Measurements from ENCODE around the gene NXT1.
A peak's percentile ranks its signal among the peaks of the same experiment; 100 is the strongest.

Gene NXT1

GRCh38 chr20:23350196-23350903 is at the start of gene NXT1:
NXT1 (plus strand) TSS chr20:23350791; CDS start chr20:23354042, 3,251 bp downstream.
- H3K27ac ChIP-seq (ENCODE audit: low read depth, low read length, poor library complexity, severe bottlenecking): peak within 1 kb of the TSS; percentile 84
- H3F3A ChIP-seq (ENCODE audit: insufficient read depth, low read length): no peaks in the 10 kb centered on the region
- H3K9me3 ChIP-seq (ENCODE audit: low read length): no peaks in the 10 kb centered on the region
- H4K20me1 ChIP-seq (ENCODE audit: insufficient read depth, low read length): no peaks in the 10 kb centered on the region
- H2AFZ ChIP-seq (ENCODE audit: low read length): no peak within 1 kb of the TSS
- H3K79me2 ChIP-seq (ENCODE audit: insufficient read depth, low read length): peaks cover 23% of the 10 kb centered on the region
- H3K9me2 ChIP-seq (ENCODE audit: low read depth, low read length): no peaks in the 10 kb centered on the region
- peak within 1 kb of the TSS; percentile 93 for H3K4me3 ChIP-seq (ENCODE audit: low read depth, low read length, poor library complexity, severe bottlenecking)
- peak within 1 kb of the TSS; percentile 82 for H3K4me2 ChIP-seq (ENCODE audit: low read length)
- H3K4me1 ChIP-seq (ENCODE audit: insufficient read depth, low read length, severe bottlenecking): peaks cover 23% of the 10 kb centered on the region
- peak within 1 kb of the TSS; percentile 99 for H3K9ac ChIP-seq (ENCODE audit: low read length)
- no peak for TF ChIP-seq CTCF (IDR thresholded peaks at IDR 0.05; ENCODE audit: low read length)
- TF ChIP-seq EZH2 (IDR thresholded peaks at IDR 0.05; ENCODE audit: borderline replicate concordance, low read length): no peak
- peaks cover 20% of the 10 kb centered on the region for H3K36me3 ChIP-seq (ENCODE audit: insufficient read depth, low read length)
- H3K27me3 ChIP-seq (ENCODE audit: insufficient read depth, low read length): no peaks in the 10 kb centered on the region

GRCh38 chr20:23301436-23302050 is 49.0 kb upstream of the NXT1 start:
- no peaks in the 10 kb centered on the region for H3K27me3 ChIP-seq (ENCODE audit: insufficient read depth, low read length)
- no peaks in the 10 kb centered on the region for H3K79me2 ChIP-seq (ENCODE audit: insufficient read depth, low read length)
- H3K4me3 ChIP-seq (ENCODE audit: low read depth, low read length, poor library complexity, severe bottlenecking): no peak overlapping the region
- H3K4me2 ChIP-seq (ENCODE audit: low read length): no peak overlapping the region
- no peak for TF ChIP-seq EZH2 (IDR thresholded peaks at IDR 0.05; ENCODE audit: borderline replicate concordance, low read length)
- TF ChIP-seq CTCF (IDR thresholded peaks at IDR 0.05; ENCODE audit: low read length): no peak
- no peaks in the 10 kb centered on the region for H4K20me1 ChIP-seq (ENCODE audit: insufficient read depth, low read length)
- H3F3A ChIP-seq (ENCODE audit: insufficient read depth, low read length): no peaks in the 10 kb centered on the region
- no peak overlapping the region for H3K9ac ChIP-seq (ENCODE audit: low read length)
- no peak overlapping the region for H3K27ac ChIP-seq (ENCODE audit: low read depth, low read length, poor library complexity, severe bottlenecking)
- H3K9me2 ChIP-seq (ENCODE audit: low read depth, low read length): no peaks in the 10 kb centered on the region
- no peaks in the 10 kb centered on the region for H3K36me3 ChIP-seq (ENCODE audit: insufficient read depth, low read length)
- no peak overlapping the region for H2AFZ ChIP-seq (ENCODE audit: low read length)
- H3K9me3 ChIP-seq (ENCODE audit: low read length): no peaks in the 10 kb centered on the region
- no peaks in the 10 kb centered on the region for H3K4me1 ChIP-seq (ENCODE audit: insufficient read depth, low read length, severe bottlenecking)

- Histone ChIP-seq H3K9me3 (ENCODE audit: low read length) (no peaks in the 10 kb centered on the region), H3F3A (ENCODE audit: insufficient read depth, low read length) (no peaks in the 10 kb centered on the region), H3K27ac (ENCODE audit: low read depth, low read length, poor library complexity, severe bottlenecking) (no peak overlapping the region), H3K79me2 (ENCODE audit: insufficient read depth, low read length) (no peaks in the 10 kb centered on the region), H3K4me2 (ENCODE audit: low read length) (no peak overlapping the region), H3K4me3 (ENCODE audit: low read depth, low read length, poor library complexity, severe bottlenecking) (no peak overlapping the region), H3K9ac (ENCODE audit: low read length) (no peak overlapping the region), H3K9me2 (ENCODE audit: low read depth, low read length) (no peaks in the 10 kb centered on the region), H3K27me3 (ENCODE audit: insufficient read depth, low read length) (no peaks in the 10 kb centered on the region), H3K4me1 (ENCODE audit: insufficient read depth, low read length, severe bottlenecking) (no peaks in the 10 kb centered on the region), H3K36me3 (ENCODE audit: insufficient read depth, low read length) (no peaks in the 10 kb centered on the region), H4K20me1 (ENCODE audit: insufficient read depth, low read length) (no peaks in the 10 kb centered on the region), H2AFZ (ENCODE audit: low read length) (no peak overlapping the region)
- TF ChIP-seq EZH2 (IDR thresholded peaks at IDR 0.05; ENCODE audit: borderline replicate concordance, low read length) (no peak), CTCF (IDR thresholded peaks at IDR 0.05; ENCODE audit: low read length) (no peak)
These were observed 48.2 kb upstream of the NXT1 start for GRCh38 chr20:23302386-23302785.

Data from OCI-LY1 (cell line).